Measurements from ENCODE around the gene USP17L30.

USP17L30 gene

DNA sequence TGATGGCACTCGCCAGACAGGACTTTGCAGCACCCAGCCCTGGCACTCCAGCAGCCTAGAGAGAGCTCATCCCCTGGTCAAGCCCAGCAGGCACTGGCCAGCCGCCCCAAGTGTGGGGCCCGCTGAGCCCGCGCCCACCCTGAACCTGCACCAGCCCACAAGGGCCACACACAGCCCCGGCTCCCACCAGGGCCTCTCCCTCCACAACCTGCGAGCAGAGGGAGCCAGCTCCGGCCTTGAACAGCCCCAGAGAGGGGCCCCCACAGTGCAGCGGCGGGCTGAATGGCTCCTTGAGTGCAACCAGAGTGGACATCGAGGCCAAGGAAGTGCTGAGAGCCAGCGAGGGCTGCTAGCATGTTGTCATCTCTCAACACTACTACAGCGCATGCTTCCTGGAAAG, 46.9 kb downstream of the USP17L30 start:
- FAIRE-seq (no peak), DNase-seq (ENCODE audit: insufficient read length, low spot score) (no peak)
- TF ChIP-seq POLR2AphosphoS5 (IDR thresholded peaks at IDR 0.05; ENCODE audit: low read depth, low read length) (no peak), TAF1 (IDR thresholded peaks at IDR 0.05; ENCODE audit: low read depth, low read length) (no peak), POLR2A (IDR thresholded peaks at IDR 0.05; ENCODE audit: low read depth, low read length) (no peak), PAX5 (IDR thresholded peaks at IDR 0.05; ENCODE audit: insufficient read depth, low read length, severe bottlenecking) (no peak)
